ENCODE measurements around the gene MAP2K5. TPM values are rescaled to one million over a fixed set of nuclear protein-coding genes. Genes with fewer than 3 reads are reported as not detected.
A peak's percentile ranks its signal among the peaks of the same experiment; 100 is the strongest.

Gene MAP2K5
- total RNA-seq, 2 donors from 2014 or later: 36.2 to 37.8 TPM

DNA sequence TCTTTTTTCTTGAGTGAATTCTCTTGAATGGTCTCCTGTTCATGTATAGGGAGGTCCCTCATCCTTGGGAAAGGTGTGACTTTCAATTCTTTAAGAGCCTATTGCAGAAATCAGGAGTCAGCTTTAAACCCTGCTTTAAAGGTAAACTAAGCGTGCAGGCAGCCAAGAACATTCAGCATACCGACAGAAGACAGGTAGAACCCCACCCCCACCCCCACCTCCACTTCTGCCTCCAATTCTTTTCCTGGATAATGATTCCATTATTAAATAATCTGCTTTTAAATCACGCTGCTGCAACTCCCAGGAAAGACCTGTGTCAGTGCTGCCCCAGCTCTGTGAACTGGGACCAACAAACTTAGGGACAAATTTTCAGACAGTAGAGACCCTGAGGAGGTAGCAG lies 233.5 kb downstream of the MAP2K5 start:
- no peaks in the 10 kb centered on the region for H3K4me1 Mint-ChIP-seq (ENCODE audit: low read depth)
- no peak for ATAC-seq (replicated peaks in 1 of 2)
- H3K4me3 Mint-ChIP-seq: no peak overlapping the region
- H3K36me3 Mint-ChIP-seq (ENCODE audit: insufficient read depth in 2 of 2): no peaks in the 10 kb centered on the region
- no peak for DNase-seq
- H3K9me3 Mint-ChIP-seq: no peaks in the 10 kb centered on the region
- H3K27me3 Mint-ChIP-seq (ENCODE audit: low read depth): no peaks in the 10 kb centered on the region
- no peak overlapping the region for H3K27ac Mint-ChIP-seq

DNA sequence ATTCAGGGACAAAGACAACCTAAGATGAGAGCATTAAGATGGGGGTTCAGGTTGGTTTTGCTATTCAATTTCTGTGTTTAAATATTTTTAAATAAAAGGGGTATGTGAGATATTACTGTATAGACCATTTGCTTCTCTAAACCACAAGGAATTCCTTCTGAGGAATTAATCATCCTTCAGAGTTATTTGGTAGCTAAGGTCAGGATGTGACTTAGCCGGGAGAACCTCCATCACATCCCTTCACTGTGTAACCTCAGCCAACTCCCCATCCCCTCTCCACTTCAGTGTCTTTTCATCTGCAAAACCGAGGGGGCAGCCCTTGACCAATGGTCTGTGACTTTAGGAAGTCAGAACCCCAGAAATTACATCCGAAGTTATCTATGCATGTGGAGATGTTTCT lies 234.1 kb downstream of the MAP2K5 start:
- Mint-ChIP-seq H3K4me1 (ENCODE audit: low read depth) (no peaks in the 10 kb centered on the region), H3K36me3 (ENCODE audit: insufficient read depth in 2 of 2) (no peaks in the 10 kb centered on the region), H3K9me3 (no peaks in the 10 kb centered on the region), H3K27me3 (ENCODE audit: low read depth) (no peaks in the 10 kb centered on the region), H3K27ac (no peak overlapping the region), H3K4me3 (no peak overlapping the region)
- DNase-seq (no peak), ATAC-seq (replicated peaks in 1 of 2) (no peak)

DNA sequence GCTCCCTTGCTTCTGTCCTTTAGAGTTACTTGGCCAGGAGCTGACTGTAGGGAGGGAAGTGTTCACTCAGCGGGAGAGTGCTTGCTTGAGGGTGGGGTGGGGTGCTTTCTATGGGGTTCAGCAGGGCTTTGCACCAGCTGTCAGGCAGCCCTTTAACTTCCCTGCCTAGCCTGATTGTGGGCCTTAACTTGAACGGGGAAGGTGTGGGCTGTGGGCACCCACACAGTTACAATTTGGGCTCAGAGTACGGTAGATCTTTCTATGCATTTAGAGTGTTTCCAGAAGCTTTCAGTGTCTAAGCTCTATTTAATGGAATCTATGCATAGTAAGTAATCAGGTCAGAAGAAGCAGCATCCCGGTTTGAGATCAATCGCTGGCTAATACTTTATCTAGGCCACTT lies 234.6 kb downstream of the MAP2K5 start:
- ATAC-seq (replicated peaks in 1 of 2): no peak
- H3K9me3 Mint-ChIP-seq: no peaks in the 10 kb centered on the region
- DNase-seq: no peak
- no peak overlapping the region for H3K27ac Mint-ChIP-seq
- H3K27me3 Mint-ChIP-seq (ENCODE audit: low read depth): no peaks in the 10 kb centered on the region
- H3K4me3 Mint-ChIP-seq: no peak overlapping the region
- H3K36me3 Mint-ChIP-seq (ENCODE audit: insufficient read depth in 2 of 2): no peaks in the 10 kb centered on the region
- no peaks in the 10 kb centered on the region for H3K4me1 Mint-ChIP-seq (ENCODE audit: low read depth)

DNA sequence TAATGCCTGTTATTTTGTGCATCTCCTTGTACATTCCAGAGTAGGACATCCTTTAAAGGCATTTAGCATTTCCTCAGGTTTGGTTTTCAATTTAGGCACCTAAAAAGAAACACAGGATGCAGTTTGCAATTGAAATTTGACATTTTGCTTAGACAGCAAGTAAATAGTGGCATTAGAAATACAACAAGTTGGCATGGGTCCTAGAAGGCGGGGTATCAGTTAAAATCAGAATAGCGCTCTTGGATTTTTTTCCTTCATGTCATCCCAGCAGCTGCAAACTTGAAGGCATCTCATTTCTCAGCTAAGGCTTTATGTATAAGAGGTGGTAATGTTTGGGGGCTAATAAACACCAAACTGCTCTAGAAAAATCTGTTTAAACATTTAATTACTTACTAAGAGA lies 235.3 kb downstream of the MAP2K5 start:
- Mint-ChIP-seq H3K4me3 (no peak overlapping the region), H3K4me1 (ENCODE audit: low read depth) (peaks cover 2% of the 10 kb centered on the region), H3K36me3 (ENCODE audit: insufficient read depth in 2 of 2) (no peaks in the 10 kb centered on the region), H3K27me3 (ENCODE audit: low read depth) (no peaks in the 10 kb centered on the region), H3K27ac (no peak overlapping the region), H3K9me3 (no peaks in the 10 kb centered on the region)
- no peak for DNase-seq
- no peak for ATAC-seq (replicated peaks in 1 of 2)

DNA sequence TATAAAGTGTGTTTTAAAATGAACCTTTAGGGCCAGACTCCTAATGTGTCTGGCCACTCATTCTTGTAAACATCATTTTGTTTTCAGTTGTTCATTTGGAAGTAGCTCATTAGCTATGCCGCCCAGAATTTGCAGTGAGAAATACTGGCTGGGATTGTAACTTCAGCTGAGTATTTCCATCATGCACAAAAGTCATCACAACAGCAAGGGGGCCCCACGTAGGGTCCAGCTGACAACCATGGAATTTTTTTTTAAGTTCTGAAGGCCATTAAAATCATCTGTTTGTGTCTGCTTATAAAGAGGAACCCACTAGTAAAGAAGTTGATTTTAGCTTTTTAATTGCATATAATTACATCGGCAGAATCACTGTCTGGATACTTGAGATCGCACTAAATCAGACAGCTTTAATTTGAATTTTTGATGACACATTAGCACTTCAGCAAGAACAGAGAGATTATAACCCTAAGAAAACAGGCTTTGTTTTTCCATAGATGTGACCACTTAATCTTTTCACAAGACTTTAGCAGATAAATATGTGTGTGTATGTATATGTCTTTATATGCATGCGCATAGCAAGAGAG lies 236.6 kb downstream of the MAP2K5 start:
- no peaks in the 10 kb centered on the region for H3K27me3 Mint-ChIP-seq (ENCODE audit: low read depth)
- no peak for ATAC-seq (replicated peaks in 1 of 2)
- no peak overlapping the region for H3K27ac Mint-ChIP-seq
- H3K4me3 Mint-ChIP-seq: no peak overlapping the region
- H3K4me1 Mint-ChIP-seq (ENCODE audit: low read depth): peaks cover 15% of the 10 kb centered on the region
- no peak for DNase-seq
- H3K36me3 Mint-ChIP-seq (ENCODE audit: insufficient read depth in 2 of 2): no peaks in the 10 kb centered on the region
- no peaks in the 10 kb centered on the region for H3K9me3 Mint-ChIP-seq

DNA sequence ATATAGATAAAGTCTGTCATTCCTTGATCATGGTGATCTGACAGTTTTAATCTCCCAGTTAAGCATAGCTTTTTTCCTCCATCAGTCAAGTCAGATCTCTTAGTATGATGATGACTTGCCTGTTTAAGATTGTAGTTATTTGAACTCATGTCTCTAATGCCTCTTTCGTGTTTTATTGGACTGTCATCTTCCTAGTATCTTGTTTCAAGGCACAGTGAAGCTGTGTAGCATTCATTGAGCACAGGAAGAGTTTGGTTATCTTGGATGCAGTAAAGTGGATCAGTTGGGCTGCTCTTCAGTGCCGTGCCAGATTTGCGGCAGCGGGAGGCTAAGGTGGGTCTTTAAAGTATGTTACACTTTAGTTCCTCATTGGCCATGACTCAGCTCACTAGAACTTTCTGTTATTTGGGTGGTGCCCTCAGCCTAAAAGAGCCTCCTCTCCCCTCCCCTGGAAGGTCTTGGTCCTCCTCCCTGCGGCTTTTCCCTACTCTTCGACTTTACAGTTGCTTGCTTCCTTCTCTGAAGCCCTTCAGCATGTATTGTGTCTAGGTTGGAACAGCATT lies 237.1 kb downstream of the MAP2K5 start:
- Mint-ChIP-seq H3K27me3 (ENCODE audit: low read depth) (no peaks in the 10 kb centered on the region), H3K27ac (no peak overlapping the region), H3K36me3 (ENCODE audit: insufficient read depth in 2 of 2) (no peaks in the 10 kb centered on the region), H3K4me3 (no peak overlapping the region), H3K9me3 (no peaks in the 10 kb centered on the region), H3K4me1 (ENCODE audit: low read depth) (peaks cover 21% of the 10 kb centered on the region)
- ATAC-seq (replicated peaks in 1 of 2) (no peak), DNase-seq (no peak)

DNA sequence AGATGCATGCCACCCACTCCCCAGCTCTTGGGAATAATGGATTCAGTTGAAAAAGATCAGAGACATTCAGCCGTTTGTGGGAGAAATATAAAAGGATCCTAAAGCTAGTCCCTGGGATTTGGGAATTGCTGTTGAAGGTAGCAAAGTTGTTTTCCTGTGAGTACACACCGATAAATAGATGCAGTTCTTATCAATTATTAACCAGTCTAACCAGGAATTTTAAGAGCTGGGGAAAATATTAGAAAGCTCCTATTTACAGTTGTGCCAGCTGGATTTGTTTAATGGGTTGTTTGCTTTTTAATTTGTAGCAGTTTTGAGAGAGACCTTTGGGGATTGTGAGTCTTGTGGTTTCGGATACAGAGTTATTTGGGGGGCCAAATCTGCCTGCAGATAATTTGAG lies 238.6 kb downstream of the MAP2K5 start:
- H3K4me3 Mint-ChIP-seq: no peak overlapping the region
- no peaks in the 10 kb centered on the region for H3K9me3 Mint-ChIP-seq
- H3K36me3 Mint-ChIP-seq (ENCODE audit: insufficient read depth in 2 of 2): no peaks in the 10 kb centered on the region
- peaks cover 28% of the 10 kb centered on the region for H3K4me1 Mint-ChIP-seq (ENCODE audit: low read depth)
- H3K27ac Mint-ChIP-seq: no peak overlapping the region
- no peak for DNase-seq
- no peak for ATAC-seq (replicated peaks in 1 of 2)
- H3K27me3 Mint-ChIP-seq (ENCODE audit: low read depth): no peaks in the 10 kb centered on the region

DNA sequence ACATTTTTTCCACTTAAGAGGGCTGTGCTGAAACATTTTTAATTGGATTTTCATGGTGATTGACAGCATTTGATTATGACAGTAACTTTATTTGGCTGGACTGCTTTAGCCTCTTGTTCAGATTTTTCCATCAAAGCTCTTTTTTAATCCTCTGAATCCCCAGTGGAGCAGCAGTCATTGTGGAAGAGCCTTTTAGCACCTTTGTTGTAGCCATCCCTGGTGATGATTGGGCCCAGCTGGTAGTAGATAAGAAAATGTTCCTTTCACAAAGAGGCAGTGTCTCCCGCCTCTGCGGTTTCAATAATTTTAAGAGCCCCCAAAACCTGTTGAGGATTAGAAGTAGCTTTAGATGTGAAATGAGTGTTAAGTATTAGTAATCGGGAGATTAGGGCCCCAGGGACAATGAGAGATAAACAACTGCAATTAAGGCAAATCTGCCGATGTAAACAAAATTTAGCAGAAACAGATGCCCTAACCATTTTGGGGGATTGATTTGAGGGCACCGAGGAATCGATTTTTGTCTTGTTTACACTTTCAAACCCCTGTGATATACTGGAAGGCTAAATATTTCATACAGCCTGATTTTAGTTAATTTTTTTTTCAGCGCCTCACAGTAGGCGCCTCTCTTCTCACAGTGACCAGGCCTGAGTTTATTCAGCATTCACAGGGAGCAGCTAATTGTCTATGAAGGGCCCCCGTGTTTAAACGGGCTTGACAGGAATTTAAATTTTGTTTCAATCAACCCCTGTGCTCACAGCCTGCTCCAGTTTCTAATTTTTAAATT lies 239.6 kb downstream of the MAP2K5 start:
- Mint-ChIP-seq H3K36me3 (ENCODE audit: insufficient read depth in 2 of 2) (no peaks in the 10 kb centered on the region), H3K4me3 (no peak overlapping the region), H3K27me3 (ENCODE audit: low read depth) (no peaks in the 10 kb centered on the region), H3K9me3 (no peaks in the 10 kb centered on the region), H3K4me1 (ENCODE audit: low read depth) (peaks cover 28% of the 10 kb centered on the region), H3K27ac (no peak overlapping the region)
- no peak for DNase-seq
- no peak for ATAC-seq (replicated peaks in 1 of 2)

DNA sequence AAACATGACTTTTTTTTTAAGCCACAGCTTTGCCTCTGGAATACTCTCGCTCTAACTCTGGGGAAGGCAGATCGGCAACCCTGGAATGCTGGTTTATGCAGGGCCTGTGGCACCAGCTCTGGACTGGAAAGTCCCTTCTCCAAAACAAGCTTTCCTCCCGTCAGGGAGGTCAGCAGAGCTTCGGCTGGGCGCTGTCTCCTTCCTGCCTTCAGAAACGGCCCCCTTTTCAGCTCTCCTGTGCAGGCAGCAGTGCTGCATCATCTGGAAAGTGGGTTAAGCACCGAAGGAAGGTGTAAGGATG lies 240.1 kb downstream of the MAP2K5 start:
- Mint-ChIP-seq H3K27ac (no peak overlapping the region), H3K36me3 (ENCODE audit: insufficient read depth in 2 of 2) (no peaks in the 10 kb centered on the region), H3K4me1 (ENCODE audit: low read depth) (peaks cover 28% of the 10 kb centered on the region), H3K9me3 (no peaks in the 10 kb centered on the region), H3K27me3 (ENCODE audit: low read depth) (no peaks in the 10 kb centered on the region), H3K4me3 (no peak overlapping the region)
- no peak for ATAC-seq (replicated peaks in 1 of 2)
- no peak for DNase-seq

DNA sequence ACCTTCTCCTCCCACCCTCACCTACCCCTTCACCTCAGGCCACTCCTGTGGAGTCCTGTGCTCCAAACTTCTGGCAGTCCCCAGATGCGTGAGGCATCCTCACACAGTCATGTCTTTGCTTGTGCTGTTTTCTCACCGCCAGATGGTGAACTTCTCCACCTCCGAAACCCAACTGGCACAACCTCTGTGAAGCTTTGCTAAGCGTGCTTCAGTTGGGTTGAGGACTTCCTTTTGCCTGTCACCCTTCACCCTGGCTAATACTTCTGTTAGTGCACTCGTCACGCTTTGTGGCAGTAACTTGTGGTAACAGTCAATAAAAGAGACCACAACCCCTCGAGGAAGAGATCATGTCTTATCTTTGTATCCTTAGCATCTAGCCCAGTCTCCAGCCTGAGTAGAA lies 240.8 kb downstream of the MAP2K5 start:
- peaks cover 28% of the 10 kb centered on the region for H3K4me1 Mint-ChIP-seq (ENCODE audit: low read depth)
- no peaks in the 10 kb centered on the region for H3K36me3 Mint-ChIP-seq (ENCODE audit: insufficient read depth in 2 of 2)
- no peak overlapping the region for H3K27ac Mint-ChIP-seq
- ATAC-seq (replicated peaks in 1 of 2) (peak; percentile 83 to 92), DNase-seq (peak; percentile 17 to 45)
- H3K4me3 Mint-ChIP-seq: no peak overlapping the region
- H3K27me3 Mint-ChIP-seq (ENCODE audit: low read depth): no peaks in the 10 kb centered on the region
- no peaks in the 10 kb centered on the region for H3K9me3 Mint-ChIP-seq

DNA sequence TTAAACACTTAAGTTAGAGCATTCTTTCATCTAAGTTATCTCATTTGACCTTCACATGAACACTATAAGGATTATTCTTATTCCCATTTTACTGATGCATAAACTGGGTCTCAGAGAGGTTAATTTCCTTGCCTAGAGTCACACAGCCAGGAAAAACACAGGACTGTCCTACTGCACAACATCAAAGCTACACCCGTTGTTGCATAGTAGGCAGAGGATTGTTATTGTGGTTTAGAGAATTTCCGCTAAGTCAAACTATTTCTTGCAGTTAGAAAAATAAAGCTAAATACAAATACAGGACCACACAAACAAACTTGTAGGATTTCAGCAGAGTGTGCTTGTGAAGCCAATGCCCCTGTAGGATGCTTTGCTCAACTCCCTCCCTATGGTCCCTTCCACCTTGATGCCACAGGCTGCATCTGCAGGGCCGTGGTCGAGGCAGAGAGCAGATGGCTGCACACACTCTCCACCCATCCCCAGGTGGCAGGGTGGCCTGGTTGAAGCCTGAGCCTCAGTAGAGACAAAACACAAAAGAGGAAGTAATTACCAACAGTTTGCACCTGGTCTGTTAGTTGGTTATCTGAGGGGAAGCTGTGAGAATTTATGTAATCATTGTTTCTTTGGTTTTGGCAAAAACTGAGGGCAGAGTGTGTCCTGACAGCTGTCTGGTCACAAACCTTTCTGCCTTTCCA lies 241.7 kb downstream of the MAP2K5 start:
- no peak for DNase-seq
- Mint-ChIP-seq H3K36me3 (ENCODE audit: insufficient read depth in 2 of 2) (no peaks in the 10 kb centered on the region), H3K4me3 (no peak overlapping the region), H3K27ac (no peak overlapping the region), H3K27me3 (ENCODE audit: low read depth) (no peaks in the 10 kb centered on the region), H3K9me3 (no peaks in the 10 kb centered on the region), H3K4me1 (ENCODE audit: low read depth) (peaks cover 28% of the 10 kb centered on the region)
- no peak for ATAC-seq (replicated peaks in 1 of 2)

DNA sequence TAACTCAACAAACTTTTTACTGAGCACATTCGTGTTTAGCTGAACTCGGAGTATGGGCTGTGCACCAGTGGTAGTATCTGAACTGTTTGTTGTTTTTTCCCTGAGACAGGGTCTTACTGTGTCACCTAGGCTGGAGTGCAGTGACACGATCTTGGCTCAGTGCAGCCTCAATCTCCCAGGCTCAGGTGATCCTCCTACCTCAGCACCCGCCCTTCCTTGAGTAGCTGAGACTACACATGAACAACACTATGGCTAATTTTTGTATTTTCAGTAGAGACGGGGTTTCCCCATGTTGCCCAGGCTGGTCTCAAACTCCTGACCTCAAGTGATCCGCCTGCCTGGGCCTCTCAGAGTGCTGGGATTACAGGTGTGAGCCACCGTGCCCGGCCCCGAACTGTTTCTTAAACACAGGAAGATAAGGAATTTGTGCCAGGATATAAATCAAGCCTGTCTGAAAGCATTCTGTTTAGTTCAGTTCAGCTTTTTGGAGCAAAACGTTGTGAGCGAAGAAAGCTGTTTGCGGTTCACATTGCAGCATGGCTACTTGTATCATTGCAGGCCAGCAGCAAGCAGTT lies 242.4 kb downstream of the MAP2K5 start:
- ATAC-seq (replicated peaks in 1 of 2): no peak
- H3K36me3 Mint-ChIP-seq (ENCODE audit: insufficient read depth in 2 of 2): no peaks in the 10 kb centered on the region
- no peaks in the 10 kb centered on the region for H3K9me3 Mint-ChIP-seq
- no peak overlapping the region for H3K27ac Mint-ChIP-seq
- DNase-seq: no peak
- no peak overlapping the region for H3K4me3 Mint-ChIP-seq
- no peaks in the 10 kb centered on the region for H3K27me3 Mint-ChIP-seq (ENCODE audit: low read depth)
- H3K4me1 Mint-ChIP-seq (ENCODE audit: low read depth): peaks cover 28% of the 10 kb centered on the region

DNA sequence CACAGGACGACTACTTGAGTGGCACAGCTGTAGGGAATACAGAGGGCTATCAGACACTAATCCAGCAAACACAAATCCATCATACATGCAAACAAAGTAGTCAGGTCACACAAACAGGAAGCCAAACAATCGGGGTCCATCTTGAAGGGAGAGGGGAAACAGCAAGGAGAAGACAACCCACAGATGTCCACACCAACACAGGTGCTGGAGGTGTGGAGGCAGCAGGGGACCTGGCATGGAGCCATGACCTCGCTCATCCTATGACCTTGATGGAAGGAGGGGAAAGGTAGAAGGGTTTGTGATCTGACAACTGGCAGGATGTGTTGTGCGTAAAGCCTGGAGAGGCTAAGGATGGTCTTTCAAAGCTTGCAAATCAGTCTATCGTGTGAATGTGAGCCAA lies 242.9 kb downstream of the MAP2K5 start:
- Mint-ChIP-seq H3K4me3 (no peak overlapping the region), H3K4me1 (ENCODE audit: low read depth) (peaks cover 28% of the 10 kb centered on the region), H3K36me3 (ENCODE audit: insufficient read depth in 2 of 2) (no peaks in the 10 kb centered on the region), H3K9me3 (no peaks in the 10 kb centered on the region), H3K27me3 (ENCODE audit: low read depth) (no peaks in the 10 kb centered on the region), H3K27ac (no peak overlapping the region)
- no peak for DNase-seq
- ATAC-seq (replicated peaks in 1 of 2): no peak

All from activated T-cell treated with anti-CD3 and anti-CD28 coated beads, Interleukin-2, amount 50 U/mL, for 72 hours (primary cell).